NCI-H226 (cell line): ENCODE results near the gene STK4.

Experiments
- DNase-seq: peaks from one replicate; pipeline ENCODE4 v3.0.0-alpha.2; 2015

The STK4 gene

DNA sequence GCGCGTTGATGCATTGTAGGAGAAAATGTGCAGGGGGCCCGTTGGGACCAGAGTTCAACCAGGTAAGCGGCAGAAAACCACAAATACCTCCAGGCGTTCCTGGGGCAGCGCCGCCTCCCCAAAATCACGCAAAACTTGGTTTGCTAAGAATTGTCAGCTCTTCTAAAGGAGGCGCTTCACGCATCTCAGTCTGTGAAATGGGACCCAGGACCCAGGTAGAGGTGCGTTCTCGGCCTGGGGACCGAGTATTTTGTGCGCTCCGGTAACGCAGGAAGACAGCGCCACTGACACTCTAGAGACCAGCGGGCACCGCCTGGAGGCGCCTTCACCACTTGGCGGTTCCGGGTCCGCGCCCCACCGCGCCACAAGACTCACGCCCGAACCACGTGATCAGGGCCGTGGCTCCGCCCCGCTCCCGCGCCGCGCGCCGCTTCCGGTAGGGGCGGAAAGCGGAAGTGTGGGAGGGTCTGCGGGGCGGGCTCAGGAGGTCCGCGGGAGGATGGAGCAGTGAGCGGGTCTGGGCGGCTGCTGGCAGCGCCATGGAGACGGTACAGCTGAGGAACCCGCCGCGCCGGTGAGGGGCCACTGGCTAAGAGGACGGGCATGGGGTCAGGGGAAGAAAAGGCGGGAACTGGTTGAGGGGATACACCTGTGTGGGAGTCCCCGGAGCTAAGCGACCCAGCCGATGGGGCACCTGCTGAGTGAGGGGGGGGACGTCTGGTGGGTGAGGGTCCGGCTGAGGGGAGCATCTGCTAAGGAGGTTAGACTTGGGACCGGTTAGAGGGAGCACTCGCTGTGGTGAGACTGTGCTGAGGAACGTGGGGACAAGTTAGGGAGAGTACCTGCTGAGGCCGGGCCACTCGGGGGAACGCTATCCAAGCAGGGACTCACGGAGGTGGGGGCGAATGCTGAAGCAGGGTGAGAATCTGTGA is at the start of gene STK4:
STK4 (plus strand) TSS at position 483 of the 932 bp plus-strand sequence; CDS start at position 540, 57 bp downstream.
- peak; percentile 89 for DNase-seq

DNA sequence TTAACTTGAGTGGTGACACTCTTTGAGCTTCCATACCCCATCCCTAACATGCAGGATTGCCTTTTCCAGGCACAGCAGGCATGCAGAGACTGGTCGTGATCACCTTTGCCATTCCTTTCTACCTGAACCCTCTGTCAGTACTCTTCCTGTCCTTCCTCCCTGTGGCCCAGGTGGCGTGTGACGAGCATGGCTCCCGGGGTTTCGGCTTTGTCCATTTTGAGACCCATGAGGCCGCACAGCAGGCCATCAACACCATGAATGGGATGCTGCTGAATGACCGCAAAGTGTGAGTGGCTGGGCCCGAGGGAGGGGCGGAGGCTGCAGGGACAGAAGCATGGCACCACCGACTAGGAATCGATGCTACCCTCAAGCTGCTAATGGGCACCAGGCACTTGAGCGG is 49.7 kb upstream of the STK4 start:
- DNase-seq, result no peak

DNA sequence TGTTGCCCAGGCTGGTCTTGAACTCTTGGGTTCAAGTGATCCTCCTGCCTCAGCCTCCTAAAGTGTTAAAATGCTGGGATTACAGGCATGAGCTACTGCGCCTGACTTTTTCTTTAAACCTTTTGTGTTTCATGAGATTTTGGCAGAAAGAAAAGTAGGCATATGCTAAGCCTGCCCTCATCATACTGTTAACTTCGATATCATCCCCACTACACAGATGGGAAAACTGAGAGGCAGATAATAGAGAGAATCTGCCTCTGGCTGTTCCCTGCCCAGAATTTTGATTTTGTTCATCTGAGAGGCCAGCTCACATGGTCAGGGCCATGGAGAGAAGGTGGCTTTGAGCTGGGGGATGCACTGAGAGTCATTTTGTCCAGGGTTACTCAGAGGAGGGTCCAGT is 48.9 kb upstream of the STK4 start:
- no peak for DNase-seq

DNA sequence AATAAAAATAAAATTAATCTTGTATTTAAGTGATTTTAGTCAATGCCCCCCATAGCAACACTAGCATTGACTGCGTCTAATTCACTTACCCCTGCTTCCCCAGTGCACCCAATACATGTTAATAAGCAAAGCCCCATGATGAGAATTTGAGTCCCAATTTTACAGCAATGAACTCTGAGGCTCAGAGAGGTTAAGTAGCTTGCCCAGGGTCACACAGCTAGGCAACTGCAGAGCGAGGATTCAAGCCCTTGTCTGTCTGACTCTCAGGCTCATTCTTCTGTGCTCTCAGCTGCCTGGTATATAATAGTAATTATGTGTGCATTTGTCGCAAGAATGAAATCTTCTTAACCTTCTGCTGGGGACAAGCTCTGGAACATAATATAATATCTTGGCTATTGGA is 48.0 kb upstream of the STK4 start:
- DNase-seq, result no peak

DNA sequence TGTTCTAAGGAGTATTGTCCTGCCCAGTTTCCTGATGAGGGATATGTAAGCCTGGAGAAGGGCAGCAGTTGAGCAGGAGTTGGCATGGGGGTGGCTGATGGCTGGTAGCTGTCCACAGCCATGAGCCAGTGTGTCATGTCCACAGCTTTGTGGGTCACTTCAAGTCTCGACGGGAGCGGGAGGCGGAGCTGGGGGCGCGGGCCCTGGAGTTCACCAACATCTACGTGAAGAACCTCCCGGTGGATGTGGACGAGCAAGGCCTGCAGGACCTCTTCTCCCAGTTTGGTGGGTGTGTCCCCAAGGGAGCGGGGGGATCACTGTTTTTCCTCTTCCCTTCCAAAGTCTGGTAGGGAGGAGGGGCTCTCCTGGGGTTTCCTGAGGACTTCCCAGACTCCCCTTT is 47.6 kb upstream of the STK4 start:
- DNase-seq, result no peak

DNA sequence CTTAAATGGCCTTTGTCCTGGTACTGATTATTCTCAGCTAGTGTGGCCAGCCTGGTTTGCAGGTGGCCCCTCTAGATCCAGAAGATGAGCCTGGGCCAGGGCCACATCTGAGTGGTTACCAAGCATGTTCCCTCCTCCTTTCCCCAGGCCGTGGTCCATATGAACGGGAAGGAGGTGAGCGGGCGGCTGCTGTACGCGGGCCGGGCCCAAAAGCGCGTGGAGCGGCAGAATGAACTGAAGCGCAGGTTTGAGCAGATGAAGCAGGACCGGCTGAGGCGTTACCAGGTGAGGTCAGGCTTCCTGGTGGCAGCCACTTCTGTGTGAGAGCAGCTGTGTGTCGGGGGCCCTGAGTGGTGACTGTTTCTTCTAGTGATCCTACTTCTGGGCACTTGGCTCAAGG is 44.9 kb upstream of the STK4 start:
- DNase-seq, result no peak

DNA sequence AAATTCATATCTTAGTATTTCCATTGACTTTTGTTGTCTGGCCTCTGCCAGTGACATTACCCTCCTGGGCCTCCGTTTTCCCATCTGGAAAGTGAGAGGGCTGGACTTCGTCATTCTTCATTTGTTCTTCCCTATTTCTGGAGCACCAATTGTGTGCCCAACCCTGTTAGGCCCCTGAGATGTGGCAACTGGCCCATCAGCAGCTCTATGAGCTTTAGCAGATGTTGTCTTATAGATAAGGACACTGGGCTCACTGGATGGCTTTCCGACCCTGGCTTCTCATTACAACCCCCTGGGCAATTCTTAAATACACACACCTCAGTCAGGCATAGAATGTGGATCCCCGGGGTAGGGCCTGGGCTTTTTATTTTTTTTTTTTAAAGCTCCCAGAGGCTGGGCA is 41.8 kb upstream of the STK4 start:
- no peak for DNase-seq

DNA sequence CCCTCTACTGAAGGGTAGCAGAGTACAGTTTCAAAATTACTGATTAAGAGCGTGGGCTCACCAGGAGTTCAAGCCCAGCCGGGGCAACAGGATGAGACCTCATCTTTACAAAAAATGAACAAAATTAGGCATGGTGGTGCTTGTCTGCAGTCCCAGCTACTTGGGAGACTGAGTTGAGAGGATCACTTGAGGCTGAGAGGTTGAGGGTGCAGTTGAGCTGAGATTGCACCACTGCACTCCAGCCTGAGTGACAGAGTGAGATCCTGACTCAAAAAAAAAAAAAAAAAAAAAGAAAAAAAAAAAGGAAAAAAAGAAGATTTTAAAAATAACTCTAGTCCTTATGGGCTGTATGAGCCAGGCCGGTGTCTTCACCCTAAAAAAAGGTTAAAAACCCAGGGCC is 37.7 kb upstream of the STK4 start:
- no peak for DNase-seq

DNA sequence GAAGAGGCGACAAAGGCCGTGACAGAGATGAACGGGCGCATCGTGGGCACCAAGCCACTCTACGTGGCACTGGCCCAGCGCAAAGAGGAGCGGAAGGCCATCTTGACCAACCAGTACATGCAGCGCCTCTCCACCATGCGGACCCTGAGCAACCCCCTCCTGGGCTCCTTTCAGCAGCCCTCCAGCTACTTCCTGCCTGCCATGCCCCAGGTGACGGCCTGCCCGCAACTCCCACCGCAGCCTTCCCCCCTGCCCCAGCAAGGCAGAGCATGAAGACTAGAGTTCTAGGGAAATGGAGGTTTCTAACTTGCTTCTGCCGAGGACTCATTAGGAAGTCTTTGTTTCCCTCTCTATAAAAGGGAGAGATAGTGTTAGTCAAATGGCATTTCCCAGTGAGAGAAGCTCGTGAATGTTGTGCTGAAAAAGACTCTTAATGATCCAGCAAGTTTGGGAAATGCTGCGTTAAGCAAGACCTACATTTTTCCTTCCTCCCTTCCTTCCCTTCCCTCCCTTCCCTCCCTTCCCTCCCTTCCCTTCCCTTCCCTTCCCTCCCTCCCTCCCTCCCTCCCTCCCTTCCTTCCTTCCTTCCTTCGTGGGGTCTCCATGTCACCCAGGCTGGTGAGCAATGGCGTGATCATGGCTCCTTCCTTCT is 35.7 kb upstream of the STK4 start:
- DNase-seq, result no peak

DNA sequence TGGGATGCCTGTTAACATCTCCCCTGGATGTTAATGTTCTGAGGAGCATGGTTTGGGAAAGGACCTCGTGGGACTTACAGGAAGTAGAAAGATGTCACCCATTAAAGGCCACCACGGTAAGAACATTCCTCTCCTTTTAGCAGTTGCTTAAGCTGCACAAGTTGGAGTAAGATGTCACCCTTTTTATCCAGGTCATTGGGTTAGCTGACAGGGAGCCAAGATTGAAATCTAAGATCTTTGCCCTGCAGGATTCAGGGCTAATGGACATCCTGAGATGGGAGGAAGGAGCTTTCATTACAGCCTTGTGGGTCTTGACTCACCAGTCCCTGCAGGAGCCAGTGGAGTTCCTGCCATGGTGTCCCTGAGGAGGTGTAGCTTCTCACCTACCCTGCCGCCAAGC is 34.4 kb upstream of the STK4 start:
- no peak for DNase-seq

DNA sequence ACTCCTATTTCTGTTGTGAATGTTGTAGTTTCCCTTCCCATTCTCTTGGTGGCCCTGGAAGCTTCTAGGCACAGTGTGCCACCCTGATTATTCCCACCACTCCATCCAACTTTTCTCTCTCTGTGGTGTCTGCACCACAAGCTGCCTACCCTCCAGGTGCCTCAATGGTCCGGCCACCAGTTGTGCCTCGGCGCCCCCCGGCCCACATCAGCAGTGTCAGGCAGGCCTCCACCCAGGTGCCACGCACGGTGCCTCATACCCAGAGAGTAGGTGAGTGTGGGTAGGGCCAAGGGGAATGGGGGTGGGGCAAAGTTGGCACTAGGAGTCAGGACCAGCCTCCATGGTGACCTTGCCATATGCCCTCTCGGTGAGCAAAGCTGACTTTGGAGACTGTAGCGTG is 33.4 kb upstream of the STK4 start:
- no peak for DNase-seq

DNA sequence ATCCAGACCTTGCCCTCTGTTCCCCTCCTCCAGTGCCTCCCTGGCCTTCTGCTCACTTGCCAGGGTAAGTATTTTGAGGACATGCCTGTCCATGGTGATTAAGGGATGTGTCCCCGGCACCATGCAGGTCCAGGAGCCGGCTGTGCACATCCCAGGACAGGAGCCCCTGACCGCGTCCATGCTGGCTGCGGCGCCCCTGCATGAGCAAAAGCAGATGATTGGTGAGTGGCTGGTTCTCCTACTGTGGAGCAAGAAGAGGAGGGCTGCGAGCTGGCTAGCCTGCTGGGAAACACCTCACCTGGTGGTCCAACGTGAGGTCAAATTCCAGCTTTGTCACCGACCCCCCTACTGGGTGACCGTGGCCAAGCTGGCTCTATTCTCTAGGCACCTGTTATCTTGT is 29.8 kb upstream of the STK4 start:
- no peak for DNase-seq

DNA sequence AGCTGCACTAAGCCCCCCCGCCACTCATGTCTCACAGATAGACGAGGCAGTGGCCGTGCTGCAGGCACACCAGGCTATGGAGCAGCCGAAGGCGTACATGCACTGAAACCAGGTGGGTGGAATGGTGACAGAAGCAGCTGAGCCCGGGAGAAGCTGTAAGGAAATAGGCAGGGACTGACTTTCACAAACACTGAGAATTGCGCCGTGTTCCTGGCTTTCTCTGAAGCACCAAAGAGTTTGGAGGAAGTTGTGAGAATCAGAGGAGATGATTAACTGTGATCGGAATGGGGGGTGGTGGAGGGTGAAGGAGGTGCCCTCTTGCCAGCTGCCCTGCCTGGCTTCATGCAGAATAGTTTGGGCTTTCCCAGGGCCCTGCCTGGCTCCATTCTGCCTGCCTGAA is 27.7 kb upstream of the STK4 start:
- no peak for DNase-seq

DNA sequence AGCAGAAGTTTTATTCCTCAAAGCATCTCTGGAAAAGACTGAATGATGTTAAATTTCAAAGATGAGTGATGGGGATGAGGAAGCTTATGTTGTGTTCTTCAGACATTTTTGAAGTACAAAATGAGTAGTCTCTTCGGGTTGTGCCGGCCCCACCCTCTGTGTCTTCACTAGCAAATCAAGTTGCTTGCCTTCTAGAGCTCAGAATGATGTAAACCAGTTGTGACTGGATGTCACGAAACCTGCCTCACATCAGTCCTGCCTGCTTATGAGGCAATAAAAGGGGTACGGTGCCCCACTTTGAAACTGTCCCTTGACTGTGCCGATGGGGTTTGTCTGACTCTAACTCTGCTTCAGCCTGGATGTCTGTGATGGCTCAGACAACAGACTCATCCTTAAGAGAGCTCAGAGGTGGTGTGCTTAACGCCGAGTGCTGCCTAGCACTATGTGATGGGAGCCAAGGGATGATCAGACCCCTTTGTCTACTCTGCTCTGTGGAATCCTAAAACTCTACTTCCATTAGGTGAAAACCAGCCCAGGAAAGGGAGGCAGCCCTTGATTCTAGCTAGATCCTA is 25.1 kb upstream of the STK4 start:
- DNase-seq, result no peak

DNA sequence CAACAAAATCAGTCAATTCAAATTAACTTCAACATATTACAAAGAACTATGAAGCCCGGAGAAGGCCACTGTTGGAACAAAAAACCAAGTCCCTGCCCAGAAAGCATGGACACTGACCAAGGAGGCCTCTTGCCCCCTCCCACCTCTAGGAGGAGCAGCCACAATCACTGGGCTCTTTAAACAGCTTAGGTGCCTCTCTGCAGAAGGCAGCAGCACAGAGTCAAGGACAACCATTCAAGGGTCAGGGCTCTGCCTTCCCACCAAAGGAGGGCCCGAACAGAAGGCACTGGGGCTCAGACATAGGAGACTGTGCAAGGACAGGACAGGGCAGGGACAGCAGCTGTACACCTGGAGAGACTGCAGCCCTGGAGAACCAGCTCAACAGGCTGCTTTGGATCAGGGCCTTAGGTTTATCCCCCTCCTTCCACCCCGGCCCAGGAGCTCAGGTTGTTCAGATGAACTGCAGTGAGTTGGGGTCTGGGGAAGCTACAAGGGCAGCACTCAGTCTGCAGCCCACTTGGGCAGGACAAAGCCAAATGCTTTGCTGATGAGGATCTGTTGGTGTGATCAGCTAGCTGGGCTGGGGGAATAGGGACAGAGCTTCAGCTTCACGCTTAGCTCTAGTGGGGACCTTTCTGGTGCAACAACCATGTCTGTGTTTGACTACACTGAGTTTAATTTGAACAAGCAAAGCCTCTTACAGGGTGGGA is 23.9 kb upstream of the STK4 start:
- DNase-seq, result no peak

DNA sequence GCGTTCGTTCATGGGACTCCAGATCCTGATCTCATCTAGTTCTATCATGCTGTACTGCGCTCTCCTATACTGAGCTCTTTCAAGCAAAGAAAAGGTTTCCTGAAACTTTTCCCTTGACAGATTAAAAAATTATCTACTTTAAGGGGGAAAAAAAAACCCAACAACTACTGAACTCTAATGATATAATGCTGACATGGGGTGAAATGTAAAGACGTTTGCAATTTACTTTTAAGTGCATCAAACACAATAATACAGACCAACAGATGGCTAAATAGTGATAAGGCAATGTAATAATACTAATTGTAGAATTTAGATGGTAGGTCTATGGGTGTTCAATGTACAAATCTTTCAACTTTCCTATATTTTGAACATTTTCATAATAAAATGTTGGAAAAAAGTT is 22.5 kb upstream of the STK4 start:
- no peak for DNase-seq

DNA sequence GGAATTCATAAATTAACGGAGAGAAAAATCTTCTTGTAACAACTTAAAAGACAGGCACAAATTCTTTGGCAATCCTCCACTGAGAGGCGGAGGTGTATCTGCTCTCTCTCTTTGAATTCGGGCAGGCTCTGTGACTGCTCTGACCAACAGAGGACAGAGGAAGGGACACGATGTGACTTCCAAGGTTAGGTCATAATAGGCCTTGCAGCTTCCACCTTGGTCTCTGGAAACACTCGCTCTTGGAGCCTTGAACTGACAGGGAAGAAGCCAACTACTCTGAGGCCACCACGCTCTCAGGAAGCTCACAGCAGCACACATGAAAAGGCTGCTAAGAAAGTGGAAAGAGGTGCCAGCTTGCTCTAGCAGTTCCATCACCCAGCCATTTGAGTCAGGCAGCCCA is 21.1 kb upstream of the STK4 start:
- no peak for DNase-seq

DNA sequence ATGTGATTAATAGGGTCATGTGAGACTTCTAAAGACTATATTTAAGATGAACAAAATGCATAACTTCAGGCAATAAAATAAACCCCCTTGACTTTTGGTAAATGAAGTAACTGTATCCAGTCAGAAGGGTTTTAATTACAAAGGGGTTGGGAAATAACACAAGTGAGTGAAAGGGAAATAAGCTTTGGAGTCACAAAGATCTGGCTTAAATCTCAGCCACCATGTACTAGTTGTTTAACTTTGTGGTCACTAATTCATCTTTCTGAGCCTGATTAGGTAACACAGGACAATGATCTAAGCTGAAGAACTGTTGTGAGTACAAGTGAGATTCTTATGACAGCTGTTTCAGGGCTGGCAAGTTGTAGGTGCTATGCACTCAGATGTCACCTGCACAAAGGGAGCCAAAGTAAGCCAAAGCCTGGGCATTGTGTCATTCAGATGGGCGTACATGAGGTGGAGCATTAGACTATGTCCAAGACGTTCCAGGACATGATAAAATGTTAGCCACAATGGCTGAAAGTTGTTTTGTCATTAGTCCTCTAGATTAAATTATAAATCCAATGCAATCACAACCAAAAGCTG is 19.9 kb upstream of the STK4 start:
- no peak for DNase-seq

DNA sequence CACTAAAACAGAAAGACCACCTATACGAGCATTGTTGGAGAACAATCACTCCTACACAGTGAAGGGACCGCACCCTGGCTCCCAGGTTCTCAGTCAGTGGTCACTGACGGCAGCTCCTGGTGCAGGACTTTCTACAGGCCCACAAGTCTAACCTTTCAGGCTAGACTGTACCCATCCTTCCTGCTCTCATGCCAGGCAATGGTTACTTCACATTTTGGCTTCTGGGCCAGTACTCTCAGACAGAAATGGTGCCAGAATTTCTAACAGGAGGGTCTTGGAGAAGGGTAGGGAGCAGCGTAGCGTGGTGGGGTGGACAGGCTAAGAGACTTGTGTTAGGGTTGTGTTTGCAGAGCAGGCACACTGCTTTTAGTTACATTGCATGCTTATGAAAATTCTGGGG is 18.2 kb upstream of the STK4 start:
- DNase-seq, result no peak

DNA sequence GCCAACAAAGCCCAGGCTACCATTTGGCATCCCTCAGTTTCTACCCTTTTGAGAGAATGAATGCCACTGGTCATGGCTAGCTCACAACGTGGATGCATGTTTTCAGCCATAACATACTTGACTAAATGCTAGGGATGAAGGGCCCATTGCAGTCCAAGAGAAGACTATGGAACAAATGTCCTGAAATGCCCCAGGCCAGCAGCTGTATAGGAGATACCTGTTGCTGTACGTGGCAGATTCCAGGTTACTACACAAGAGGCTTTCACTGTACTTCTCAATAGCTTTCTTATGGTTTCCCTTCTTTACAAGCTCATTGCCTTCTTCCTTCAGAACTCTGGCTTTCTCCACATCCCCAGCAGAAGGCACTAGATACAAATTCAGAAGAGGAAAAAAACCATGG is 17.8 kb upstream of the STK4 start:
- no peak for DNase-seq

DNA sequence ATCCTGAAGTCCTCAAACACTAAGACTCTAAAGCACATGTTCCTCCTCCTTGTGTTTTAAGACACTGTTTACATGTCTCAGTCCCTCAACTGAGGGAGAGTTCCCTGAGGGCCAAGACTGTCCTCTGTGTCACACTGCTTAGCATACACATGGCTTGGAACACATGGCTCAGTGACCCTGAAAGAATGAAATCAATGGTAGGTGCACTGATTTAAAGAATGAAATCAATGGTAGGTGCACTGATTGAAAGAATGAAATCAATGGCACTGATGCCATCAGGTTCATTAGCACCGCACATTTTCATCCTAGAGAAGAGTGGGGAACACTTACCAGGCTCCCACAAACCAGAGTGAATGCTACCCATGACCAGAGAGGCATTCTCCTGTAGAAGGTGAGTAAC is 15.9 kb upstream of the STK4 start:
- DNase-seq, result no peak

DNA sequence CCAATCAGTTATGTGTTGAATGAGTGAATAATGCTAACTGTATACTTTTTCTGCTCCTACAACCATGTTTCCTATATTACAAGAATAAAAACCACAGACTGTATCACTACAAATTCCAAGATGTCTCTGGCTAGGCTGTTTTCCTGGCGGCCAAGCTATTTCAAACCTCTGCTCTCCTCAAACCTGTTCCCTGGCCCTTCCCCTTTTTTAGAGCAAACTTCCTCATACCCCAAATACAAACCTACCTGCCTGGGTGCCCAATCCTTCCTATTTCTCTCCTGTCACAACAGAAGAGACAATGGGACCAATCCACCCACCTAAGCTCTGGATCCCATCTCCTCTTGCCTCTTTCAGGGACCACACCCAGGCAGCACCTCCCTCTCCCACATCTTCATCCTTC is 13.6 kb upstream of the STK4 start:
- DNase-seq, result no peak

DNA sequence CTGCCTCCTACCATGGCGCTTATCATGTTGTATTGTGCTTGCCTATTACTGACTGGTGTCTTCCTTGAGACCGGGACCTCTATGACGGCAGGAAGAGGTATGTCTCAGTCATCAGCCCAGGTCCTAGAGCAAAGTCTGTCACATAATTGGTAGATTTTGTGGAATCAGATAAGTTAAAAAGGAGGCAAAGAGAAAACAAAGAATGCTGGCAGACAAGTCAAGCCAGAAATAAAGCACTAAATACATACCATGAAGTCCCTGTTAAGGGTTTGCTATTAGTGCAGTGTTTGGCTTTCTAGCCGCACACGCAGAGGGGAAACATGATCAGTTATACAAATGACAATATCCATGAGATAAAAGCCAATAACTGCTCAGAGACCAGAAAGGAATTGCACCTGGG is 12.1 kb upstream of the STK4 start:
- no peak for DNase-seq
